ENCODE results near the gene BAZ2B. TPM values are rescaled to one million over a fixed set of nuclear protein-coding genes. Genes with fewer than 3 reads are reported as not detected.

BAZ2B gene
- total RNA-seq, 4 donors from 2014 or later: 104 to 301 (median 157) TPM

GRCh38 chr2:159287733-159288132 is 328.6 kb downstream of the BAZ2B start:
- Histone ChIP-seq H3K27ac (no peak overlapping the region), H3K36me3 (no peaks in the 10 kb centered on the region), H3K27me3 (no peaks in the 10 kb centered on the region), H3K9me3 (no peaks in the 10 kb centered on the region), H3K4me1 (peaks cover 0 to 20% (median 5%) of the 10 kb centered on the region in 4 donors), H3K4me3 (no peak overlapping the region)
- no peak for DNase-seq
- TF ChIP-seq POLR2A (IDR thresholded peaks at IDR 0.05): no peak
- no peak for TF ChIP-seq CTCF (IDR thresholded peaks at IDR 0.05)

- Histone ChIP-seq H3K9me3 (no peaks in the 10 kb centered on the region), H3K4me3 (peak overlapping the region; percentile 67 to 97 (median 85)), H3K36me3 (no peaks in the 10 kb centered on the region), H3K27ac (peak overlapping the region; percentile 63 to 90 (median 79)), H3K27me3 (no peaks in the 10 kb centered on the region), H3K4me1 (peaks cover 0 to 20% (median 5%) of the 10 kb centered on the region in 4 donors)
- TF ChIP-seq POLR2A (IDR thresholded peaks at IDR 0.05) (peak in 1 of 2 donors; percentile 67), CTCF (IDR thresholded peaks at IDR 0.05) (no peak)
- peak; percentile 100 for DNase-seq
These were observed 329.5 kb downstream of the BAZ2B start for GRCh38 chr2:159286709-159287441.

- TF ChIP-seq POLR2A (IDR thresholded peaks at IDR 0.05): no peak
- no peak for TF ChIP-seq CTCF (IDR thresholded peaks at IDR 0.05)
- DNase-seq: peak; percentile 53 to 75 (median 71)
- Histone ChIP-seq H3K27me3 (no peaks in the 10 kb centered on the region), H3K9me3 (no peaks in the 10 kb centered on the region), H3K4me3 (peak within 1 kb of the TSS; percentile 67 to 97 (median 85)), H3K36me3 (no peaks in the 10 kb centered on the region), H3K4me1 (peaks cover 0 to 20% (median 5%) of the 10 kb centered on the region in 4 donors), H3K27ac (peak within 1 kb of the TSS; percentile 63 to 90 (median 79))
These were observed 330.2 kb downstream of the BAZ2B start, which contains the start of gene WDSUB1 for GRCh38 chr2:159285929-159286708. TSS of gene WDSUB1 (minus strand) at chr2:159286703. CDS start at chr2:159283069, 3,634 bp downstream.

GRCh38 chr2:159285433-159285832 is 330.9 kb downstream of the BAZ2B start:
- Histone ChIP-seq H3K9me3 (no peaks in the 10 kb centered on the region), H3K27ac (peak overlapping the region in 3 of 4 donors; percentile 63 to 90 (median 78)), H3K36me3 (no peaks in the 10 kb centered on the region), H3K27me3 (no peaks in the 10 kb centered on the region), H3K4me1 (peaks cover 0 to 16% (median 5%) of the 10 kb centered on the region in 4 donors), H3K4me3 (peak overlapping the region; percentile 67 to 97 (median 85))
- no peak for DNase-seq
- TF ChIP-seq POLR2A (IDR thresholded peaks at IDR 0.05) (no peak), CTCF (IDR thresholded peaks at IDR 0.05) (no peak)

GRCh38 chr2:159283529-159283928 is 332.8 kb downstream of the BAZ2B start:
- Histone ChIP-seq H3K4me1 (peaks cover 0 to 14% (median 5%) of the 10 kb centered on the region in 4 donors), H3K27ac (no peak overlapping the region), H3K27me3 (no peaks in the 10 kb centered on the region), H3K36me3 (peaks cover 0 to 6% (median 0%) of the 10 kb centered on the region in 3 donors), H3K4me3 (no peak overlapping the region), H3K9me3 (no peaks in the 10 kb centered on the region)
- no peak for DNase-seq
- TF ChIP-seq CTCF (IDR thresholded peaks at IDR 0.05) (no peak), POLR2A (IDR thresholded peaks at IDR 0.05) (no peak)
